Nephron (organoid): ENCODE measurements around the gene SLC10A3.

Experiments used
- H3K27ac Mint-ChIP-seq, 3 experiments: 2 replicates each; pipeline ENCODE4 v1.8.0; 2020; ENCODE audit warnings: mixed read lengths in 3 of 3, mild to moderate bottlenecking in 2 of 3, moderate library complexity in 1 of 3
- H3K27me3 Mint-ChIP-seq: 2 replicates; pipeline ENCODE4 v1.8.0; 2021; ENCODE audit warnings: low read depth, mild to moderate bottlenecking, moderate library complexity, mixed read lengths
- H3K36me3 Mint-ChIP-seq: 2 replicates; pipeline ENCODE4 v1.8.0; 2020; ENCODE audit warnings: low read depth, mixed read lengths
- H3K4me1 Mint-ChIP-seq: 2 replicates; pipeline ENCODE4 v1.8.0; 2020; ENCODE audit warnings: mixed read lengths
- H3K4me3 Mint-ChIP-seq, 3 experiments: 2 replicates each; pipeline ENCODE4 v1.8.0; 2020; ENCODE audit warnings: mild to moderate bottlenecking in 3 of 3, mixed read lengths in 3 of 3, moderate library complexity in 2 of 3
- H3K9me3 Mint-ChIP-seq: 2 replicates; pipeline ENCODE4 v1.8.0; 2020; ENCODE audit warnings: mixed read lengths
- CTCF ChIP-seq, 3 experiments: fragments of 200-600 bp; sonication (generic); IDR thresholded peaks; one replicate each; pipeline ENCODE4 v1.5.0; 2021; ENCODE audit warnings: antibody characterized with exemption in 3 of 3; ENCODE audit not compliant: unreplicated experiment in 3 of 3

Gene SLC10A3

GRCh38 chrX:154470914-154471568, 19.4 kb downstream of the SLC10A3 start:
- TF ChIP-seq CTCF (IDR thresholded peaks at IDR 0.05; ENCODE audit: unreplicated experiment in 3 of 3), result no peak
- Mint-ChIP-seq H3K36me3 (peaks cover 28% of the 10 kb centered on the region), H3K4me1 (peaks cover 4% of the 10 kb centered on the region), H3K9me3 (peaks cover 9% of the 10 kb centered on the region), H3K27ac (no peak overlapping the region), H3K4me3 (no peak overlapping the region), H3K27me3 (no peaks in the 10 kb centered on the region)

- no peak for TF ChIP-seq CTCF (IDR thresholded peaks at IDR 0.05; ENCODE audit: unreplicated experiment in 3 of 3)
- Mint-ChIP-seq H3K9me3 (peaks cover 6% of the 10 kb centered on the region), H3K27ac (no peak overlapping the region), H3K36me3 (peaks cover 25% of the 10 kb centered on the region), H3K4me1 (peaks cover 1% of the 10 kb centered on the region), H3K27me3 (no peaks in the 10 kb centered on the region), H3K4me3 (no peak overlapping the region)
Observed at GRCh38 chrX:154470434-154470833, 20.0 kb downstream of the SLC10A3 start.

GRCh38 chrX:154469880-154470279, 20.5 kb downstream of the SLC10A3 start:
- Mint-ChIP-seq H3K9me3 (peaks cover 4% of the 10 kb centered on the region), H3K27ac (no peak overlapping the region), H3K4me1 (no peaks in the 10 kb centered on the region), H3K36me3 (peaks cover 25% of the 10 kb centered on the region), H3K27me3 (no peaks in the 10 kb centered on the region), H3K4me3 (no peak overlapping the region)
- no peak for TF ChIP-seq CTCF (IDR thresholded peaks at IDR 0.05; ENCODE audit: unreplicated experiment in 3 of 3)

GRCh38 chrX:154469114-154469513, 21.3 kb downstream of the SLC10A3 start:
- Mint-ChIP-seq H3K27me3 (no peaks in the 10 kb centered on the region), H3K4me3 (no peak overlapping the region), H3K4me1 (no peaks in the 10 kb centered on the region), H3K27ac (no peak overlapping the region), H3K9me3 (peaks cover 4% of the 10 kb centered on the region), H3K36me3 (peaks cover 25% of the 10 kb centered on the region)
- no peak for TF ChIP-seq CTCF (IDR thresholded peaks at IDR 0.05; ENCODE audit: unreplicated experiment in 3 of 3)

- H3K9me3 Mint-ChIP-seq, result peaks cover under 1% of the 10 kb centered on the region
- peaks cover 18% of the 10 kb centered on the region for H3K36me3 Mint-ChIP-seq
- H3K27ac Mint-ChIP-seq, result no peak overlapping the region
- H3K4me1 Mint-ChIP-seq, result no peaks in the 10 kb centered on the region
- H3K27me3 Mint-ChIP-seq, result no peaks in the 10 kb centered on the region
- no peak for TF ChIP-seq CTCF (IDR thresholded peaks at IDR 0.05; ENCODE audit: unreplicated experiment in 3 of 3)
- H3K4me3 Mint-ChIP-seq, result no peak overlapping the region
Observed at GRCh38 chrX:154468217-154468616, 22.2 kb downstream of the SLC10A3 start.

GRCh38 chrX:154467556-154467955, 22.9 kb downstream of the SLC10A3 start:
- no peak for TF ChIP-seq CTCF (IDR thresholded peaks at IDR 0.05; ENCODE audit: unreplicated experiment in 3 of 3)

More at GRCh38 chrX:154467556-154467955, 22.9 kb downstream of the SLC10A3 start:
- no peak overlapping the region for H3K27ac Mint-ChIP-seq
- H3K36me3 Mint-ChIP-seq, result peaks cover 21% of the 10 kb centered on the region
- H3K9me3 Mint-ChIP-seq, result peaks cover 5% of the 10 kb centered on the region
- H3K27me3 Mint-ChIP-seq, result no peaks in the 10 kb centered on the region
- no peak overlapping the region for H3K4me3 Mint-ChIP-seq
- H3K4me1 Mint-ChIP-seq, result no peaks in the 10 kb centered on the region
